H1 (cell line): Measurements from ENCODE around the gene PDZK1IP1. TPM values are rescaled to one million over a fixed set of nuclear protein-coding genes. Genes with fewer than 3 reads are reported as not detected.
"Not testable (repeated sequence)": the region's sequence is repeated elsewhere in the genome, so short reads cannot be mapped to it uniquely, and the experiment has no call there.

Experiments used
- CTCF ChIA-PET: fragments of 300-600 bp; sonication (Branson Sonifier 250); formaldehyde crosslinking; loops from one replicate; lab custom pipeline; 2021; ENCODE audit not compliant: partially characterized antibody; lab: Charles Lee
- POLR2A ChIA-PET: fragments of 300-600 bp; sonication (Branson Sonifier 250); formaldehyde crosslinking; loops from one replicate; lab custom pipeline; 2021; ENCODE audit warnings: inconsistent platforms; ENCODE audit not compliant: partially characterized antibody; lab: Charles Lee
- DNase-seq, 2 experiments: peaks; one replicate each; pipeline versions ENCODE4 v3.0.0 to v3.0.0-alpha.2; 2010 to 2022; ENCODE audit warnings: low spot score in 2 of 2, low read depth in 1 of 2, mixed read lengths in 1 of 2
- FAIRE-seq: peaks from 2 replicates; lab custom pipeline; 2011; peaks lifted over from hg19 to GRCh38; lab: Jason Lieb, UNC
- H2AFZ ChIP-seq: 2 replicates; pipeline ENCODE4 v1.8.1; 2012; ENCODE audit warnings: low read length, inconsistent platforms
- H2AK5ac ChIP-seq: 2 replicates; pipeline ENCODE4 v1.6.1; 2013; ENCODE audit warnings: low read depth, low read length
- H2BK120ac ChIP-seq: replicated peaks from 2 replicates; pipeline ENCODE3; 2013; ENCODE audit warnings: low read depth, low read length, inconsistent platforms
- H2BK12ac ChIP-seq: 2 replicates; pipeline ENCODE4 v1.6.1; 2013; ENCODE audit warnings: low read depth, low read length
- H2BK15ac ChIP-seq: 2 replicates; pipeline ENCODE4 v1.6.1; 2013; ENCODE audit warnings: low read length
- H2BK20ac ChIP-seq: 2 replicates; pipeline ENCODE4 v1.6.1; 2013; ENCODE audit warnings: low read length
- H2BK5ac ChIP-seq: 2 replicates; pipeline ENCODE4 v1.6.1; 2013; ENCODE audit warnings: low read depth, low read length
- H3K14ac ChIP-seq: 2 replicates; pipeline ENCODE4 v1.6.1; 2013; ENCODE audit warnings: inconsistent platforms; ENCODE audit not compliant: insufficient read length
- H3K18ac ChIP-seq: 2 replicates; pipeline ENCODE4 v1.6.1; 2013; ENCODE audit warnings: low read length; ENCODE audit errors: extremely low read depth
- H3K23ac ChIP-seq: 2 replicates; pipeline ENCODE4 v1.6.1; 2013; ENCODE audit warnings: inconsistent platforms; ENCODE audit not compliant: insufficient read length
- H3K23me2 ChIP-seq: 2 replicates; pipeline ENCODE4 v1.6.1; 2013; ENCODE audit warnings: low read depth, low read length
- H3K27ac ChIP-seq: 2 replicates; pipeline ENCODE4 v1.6.1; 2011; ENCODE audit warnings: low read depth, low read length, inconsistent platforms
- H3K27me3 ChIP-seq, 4 experiments: replicated peaks in 1 of 4; 1 replicate in 1 of 4; 2 replicates in 3 of 4; pipeline versions ENCODE4 v1.6.1 to v1.8.1; 2011 to 2013; ENCODE audit warnings: low read length in 3 of 4, mild to moderate bottlenecking in 3 of 4, inconsistent platforms in 2 of 4, mixed read lengths in 2 of 4, moderate library complexity in 1 of 4; ENCODE audit not compliant: control insufficient read depth in 3 of 4, insufficient read depth in 3 of 4; ENCODE audit errors: extremely low read depth in 1 of 4
- H3K36me3 ChIP-seq, 4 experiments: 2 replicates each; pipeline versions ENCODE4 v1.6.1 to v1.8.1; 2011 to 2013; ENCODE audit warnings: mild to moderate bottlenecking in 4 of 4, low read length in 3 of 4, moderate library complexity in 2 of 4, control low read depth in 1 of 4, inconsistent platforms in 1 of 4; ENCODE audit not compliant: insufficient read depth in 4 of 4, control insufficient read depth in 2 of 4
- H3K4ac ChIP-seq: replicated peaks from 2 replicates; pipeline ENCODE3; 2013; ENCODE audit warnings: low read length, low read depth, mixed read lengths, inconsistent platforms; ENCODE audit not compliant: insufficient read length
- H3K4me1 ChIP-seq, 4 experiments: replicated peaks in 1 of 4; 1 replicate in 1 of 4; 2 replicates in 3 of 4; pipeline versions ENCODE4 v1.6.1 to v1.8.1; 2011 to 2013; ENCODE audit warnings: low read length in 3 of 4, inconsistent platforms in 2 of 4, mixed read lengths in 1 of 4; ENCODE audit not compliant: insufficient read depth in 4 of 4, control insufficient read depth in 3 of 4
- H3K4me2 ChIP-seq, 2 experiments: 2 replicates each; pipeline versions ENCODE4 v1.6.1 to v1.8.1; 2011 to 2013; ENCODE audit warnings: low read depth in 2 of 2, low read length in 2 of 2, control low read depth in 1 of 2, inconsistent platforms in 1 of 2, mild to moderate bottlenecking in 1 of 2; ENCODE audit not compliant: insufficient read depth in 1 of 2
- H3K4me3 ChIP-seq, 4 experiments: fragments of 200-600, 300-600 bp in 1 of 4; sonication (generic), shearing (Covaris generic), sonication (Bioruptor Twin) in 1 of 4; 2 replicates each; pipeline versions ENCODE4 v1.5.1 to v1.8.1; 2011 to 2016; ENCODE audit warnings: low read length in 4 of 4, low read depth in 3 of 4, control low read depth in 2 of 4, inconsistent platforms in 2 of 4, mild to moderate bottlenecking in 2 of 4, mixed read lengths in 1 of 4, moderate library complexity in 1 of 4; ENCODE audit not compliant: insufficient read depth in 2 of 4; ENCODE audit errors: extremely low read depth in 1 of 4
- H3K56ac ChIP-seq: replicated peaks from 2 replicates; pipeline ENCODE3; 2013; ENCODE audit warnings: low read depth, mild to moderate bottlenecking, mixed read lengths, low read length, inconsistent platforms; ENCODE audit not compliant: insufficient read length
- H3K79me1 ChIP-seq: 2 replicates; pipeline ENCODE4 v1.6.1; 2013; ENCODE audit warnings: low read depth, low read length, control low read depth
- H3K79me2 ChIP-seq, 2 experiments: 2 replicates each; pipeline versions ENCODE4 v1.6.1 to v1.8.1; 2012 to 2013; ENCODE audit warnings: low read length in 2 of 2, mild to moderate bottlenecking in 2 of 2, inconsistent platforms in 1 of 2; ENCODE audit not compliant: insufficient read depth in 2 of 2, control insufficient read depth in 1 of 2
- H3K9ac ChIP-seq, 4 experiments: replicated peaks in 1 of 4; 1 replicate in 1 of 4; 2 replicates in 3 of 4; pipeline versions ENCODE4 v1.6.1 to v1.8.1; 2011 to 2013; ENCODE audit warnings: low read depth in 3 of 4, low read length in 3 of 4, control low read depth in 2 of 4, mild to moderate bottlenecking in 2 of 4, moderate library complexity in 2 of 4, inconsistent platforms in 1 of 4; ENCODE audit errors: extremely low read depth in 1 of 4
- H3K9me3 ChIP-seq, 2 experiments: 2 replicates each; pipeline versions ENCODE4 v1.6.1 to v1.8.1; 2012 to 2013; ENCODE audit warnings: mild to moderate bottlenecking in 2 of 2, moderate library complexity in 2 of 2, control low read depth in 1 of 2, inconsistent platforms in 1 of 2, low read depth in 1 of 2, low read length in 1 of 2, mixed read lengths in 1 of 2; ENCODE audit not compliant: insufficient read depth in 2 of 2
- H4K20me1 ChIP-seq, 2 experiments: replicated peaks in 1 of 2; 2 replicates each; pipeline versions ENCODE3 to v1.8.1; 2011 to 2013; ENCODE audit warnings: inconsistent platforms in 2 of 2, low read length in 2 of 2, mild to moderate bottlenecking in 1 of 2; ENCODE audit not compliant: insufficient read depth in 2 of 2, control insufficient read depth in 1 of 2
- H4K5ac ChIP-seq: 2 replicates; pipeline ENCODE4 v1.6.1; 2013; ENCODE audit warnings: low read length, low read depth, mixed read lengths, inconsistent platforms; ENCODE audit not compliant: insufficient read length
- H4K8ac ChIP-seq: 2 replicates; pipeline ENCODE4 v1.8.0; 2013; ENCODE audit warnings: mild to moderate bottlenecking, moderate library complexity, low read length, inconsistent platforms; ENCODE audit not compliant: insufficient read depth; ENCODE audit errors: extremely low read depth
- H4K91ac ChIP-seq: replicated peaks from 2 replicates; pipeline ENCODE3; 2013; ENCODE audit warnings: low read length, mixed read lengths, inconsistent platforms; ENCODE audit not compliant: insufficient read length
- WGBS, 2 experiments: shearing (Covaris generic) in 1 of 2; methylation state at CpG; one replicate each; pipeline versions ENCODE4 v1.1.6 to v1.1.7; 2013 to 2015; ENCODE audit warnings: low lambda C conversion rate in 2 of 2, mixed read lengths in 2 of 2, inconsistent platforms in 1 of 2, low coverage in 1 of 2, missing lambda C conversion rate in 1 of 2; ENCODE audit not compliant: insufficient replicate concordance in 2 of 2, insufficient coverage in 1 of 2, insufficient read length in 1 of 2; ENCODE audit errors: extremely low coverage in 1 of 2, missing lambda C conversion rate in 1 of 2; 5-methylcytosine and 5-hydroxymethylcytosine counted together
- polyA plus RNA-seq, 7 experiments: library from polyadenylated mRNA; depleted of rRNA in 3 of 7; stranded (reverse) in 5 of 7; unstranded in 2 of 7; fragments of >200 nt in 5 of 7; fragments of 200-250 nt in 2 of 7; gene quantifications; 1 replicate in 5 of 7; 2 replicates in 1 of 7; 4 replicates in 1 of 7; pipeline versions ENCODE4 v1.2.1 to v1.2.3, GENCODE V29; 2011 to 2013; ENCODE audit warnings: missing spikeins in 2 of 7, mixed read lengths in 2 of 7
- total RNA-seq: library from RNA; stranded (reverse); fragmentation: NEBNext Ultra II Directional; extraction: Animal tissue kit (Norgen Biotek cat#: 25700); gene quantifications from 2 replicates; pipeline ENCODE4 v1.2.1, GENCODE V29; 2021

The PDZK1IP1 gene
- total and polyA plus RNA-seq, 2 of the 8 experiments (the other 6 are each of a cell fraction or from before 2014, with no cell fraction given): 0.17 TPM; not detected in 1

GRCh38 chr1:47146495-47146894 lies 43.3 kb downstream of the PDZK1IP1 start:
- H3K4me2 ChIP-seq, H3K36me3 ChIP-seq, H3K27me3 ChIP-seq, H3K23ac ChIP-seq, H3K23me2 ChIP-seq, H2BK5ac ChIP-seq, H2BK12ac ChIP-seq, H2BK15ac ChIP-seq, H4K91ac ChIP-seq, H3K56ac ChIP-seq, FAIRE-seq, H2BK120ac ChIP-seq, H3K14ac ChIP-seq, H4K20me1 ChIP-seq, POLR2A ChIA-PET, H3K18ac ChIP-seq, H3K4me3 ChIP-seq, H4K5ac ChIP-seq, H3K4me1 ChIP-seq, DNase-seq, H4K8ac ChIP-seq, H3K79me1 ChIP-seq, H2AFZ ChIP-seq, H3K9ac ChIP-seq, H3K9me3 ChIP-seq, H3K27ac ChIP-seq, H3K79me2 ChIP-seq, H3K4ac ChIP-seq, H2BK20ac ChIP-seq, H2AK5ac ChIP-seq: not testable (repeated sequence)
- CTCF ChIA-PET: interaction anchor here (0.8 to 3.3 kb wide), 6 partner anchors 8 to 144 kb away, joined by 3 to 12 read pairs (median 3); partner anchors contain the start of gene CYP4A22
- WGBS, 2 experiments: 69% methylated on average over 1 of the region's 1 CpG; no CpG with 5 or more reads in 1 of the 2 experiments
